Astrocyte (in vitro differentiated cells and primary cell): ENCODE measurements around the gene OLFM2.
"Not testable (repeated sequence)": the region's sequence is repeated elsewhere in the genome, so short reads cannot be mapped to it uniquely, and the experiment has no call there.

Experiments used
- EZH2 ChIP-seq: IDR thresholded peaks from 2 replicates; pipeline ENCODE4 v1.6.1; 2012; ENCODE audit warnings: mild to moderate bottlenecking, low read length, inconsistent platforms; ENCODE audit not compliant: insufficient read depth
- TF ChIP-seq, protein P1 (sequence below): IDR thresholded peaks from 2 replicates; pipeline ENCODE4 v1.5.1; 2011; ENCODE audit warnings: low read depth, mild to moderate bottlenecking, inconsistent platforms, low read length, moderate library complexity; ENCODE audit not compliant: insufficient read depth

DNA sequence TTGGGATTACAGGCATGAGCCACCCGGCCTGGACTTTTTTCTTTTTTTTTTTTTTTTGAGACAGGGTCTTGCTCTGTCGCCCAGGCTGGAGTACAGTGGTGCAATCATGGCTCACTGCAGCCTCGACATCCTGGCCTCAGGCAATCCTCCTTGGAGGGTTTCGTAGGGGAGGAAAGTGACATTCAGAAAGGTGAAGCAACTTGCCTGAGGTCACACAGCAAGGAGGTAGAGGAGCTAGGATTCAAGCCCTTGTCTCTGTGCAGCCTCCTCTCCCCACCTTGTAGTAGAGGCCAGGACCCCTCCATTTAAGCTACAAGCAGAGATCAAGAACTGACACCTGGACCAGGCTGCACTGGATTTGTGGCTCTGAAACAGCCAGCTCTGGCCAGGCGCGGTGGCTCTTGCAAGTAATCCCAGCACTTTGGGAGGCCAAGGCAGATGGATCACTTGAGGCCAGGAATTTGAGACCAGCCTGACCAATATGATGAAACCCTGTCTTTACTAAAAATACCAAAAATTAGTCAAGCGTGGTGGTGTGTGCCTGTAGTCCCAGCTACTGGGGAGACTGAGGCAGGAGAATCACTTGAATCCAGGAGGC is 10.3 kb upstream of the OLFM2 start:
- TF ChIP-seq, protein P1, sequence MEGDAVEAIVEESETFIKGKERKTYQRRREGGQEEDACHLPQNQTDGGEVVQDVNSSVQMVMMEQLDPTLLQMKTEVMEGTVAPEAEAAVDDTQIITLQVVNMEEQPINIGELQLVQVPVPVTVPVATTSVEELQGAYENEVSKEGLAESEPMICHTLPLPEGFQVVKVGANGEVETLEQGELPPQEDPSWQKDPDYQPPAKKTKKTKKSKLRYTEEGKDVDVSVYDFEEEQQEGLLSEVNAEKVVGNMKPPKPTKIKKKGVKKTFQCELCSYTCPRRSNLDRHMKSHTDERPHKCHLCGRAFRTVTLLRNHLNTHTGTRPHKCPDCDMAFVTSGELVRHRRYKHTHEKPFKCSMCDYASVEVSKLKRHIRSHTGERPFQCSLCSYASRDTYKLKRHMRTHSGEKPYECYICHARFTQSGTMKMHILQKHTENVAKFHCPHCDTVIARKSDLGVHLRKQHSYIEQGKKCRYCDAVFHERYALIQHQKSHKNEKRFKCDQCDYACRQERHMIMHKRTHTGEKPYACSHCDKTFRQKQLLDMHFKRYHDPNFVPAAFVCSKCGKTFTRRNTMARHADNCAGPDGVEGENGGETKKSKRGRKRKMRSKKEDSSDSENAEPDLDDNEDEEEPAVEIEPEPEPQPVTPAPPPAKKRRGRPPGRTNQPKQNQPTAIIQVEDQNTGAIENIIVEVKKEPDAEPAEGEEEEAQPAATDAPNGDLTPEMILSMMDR = not testable (repeated sequence)
- TF ChIP-seq EZH2 = not testable (repeated sequence)
